AG08396 (cell line): ENCODE data around the gene KBTBD4.
"Not testable (repeated sequence)": the region's sequence is repeated elsewhere in the genome, so short reads cannot be mapped to it uniquely, and the experiment has no call there.

Experiments
- DNase-seq: peaks from one replicate; pipeline ENCODE4 v3.0.0; 2012; ENCODE audit warnings: low spot score, mixed read lengths

KBTBD4 gene

DNA sequence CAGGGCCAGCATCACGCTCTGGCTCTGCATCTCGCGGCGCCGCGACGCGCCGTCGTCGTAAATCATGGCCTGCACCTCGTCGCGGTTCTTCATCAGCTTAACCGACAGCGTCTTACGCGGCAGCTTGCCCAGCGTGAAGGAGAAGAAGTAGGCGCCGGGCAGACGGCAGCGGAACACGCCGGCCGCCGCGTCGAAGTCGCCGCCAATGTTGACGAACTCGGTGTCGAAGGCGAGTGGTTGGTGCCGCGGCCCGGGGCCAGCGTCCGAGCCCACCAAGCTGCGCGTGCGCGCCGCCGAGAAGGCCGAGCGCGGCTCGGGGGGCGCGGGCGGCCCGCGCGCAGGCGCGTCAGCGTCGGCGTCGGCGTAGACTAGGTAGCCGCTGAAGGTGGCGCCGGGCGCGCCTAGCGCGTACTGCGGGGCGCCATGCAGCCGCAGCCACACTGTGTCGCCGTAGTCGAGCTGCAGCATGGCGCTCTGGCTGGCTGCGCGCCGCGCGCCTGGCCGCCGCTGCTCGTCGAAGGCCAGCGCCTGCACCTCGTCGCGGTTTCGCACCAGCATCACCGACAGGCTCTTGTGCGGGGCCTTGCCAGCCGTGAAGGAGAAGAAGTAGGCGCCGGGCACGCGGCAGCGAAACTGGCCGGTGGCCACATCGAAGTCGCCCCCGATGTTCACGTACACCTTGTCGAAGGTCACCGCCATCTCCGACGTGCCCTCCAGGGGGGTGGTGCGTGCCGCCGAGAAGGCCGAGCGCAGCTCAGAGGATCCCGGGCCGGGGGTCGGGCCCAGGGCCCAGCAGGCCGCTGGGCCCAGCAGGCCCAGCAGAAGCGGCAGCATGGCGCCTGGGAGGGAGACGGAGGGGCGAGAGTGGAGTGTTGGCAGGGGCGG is 11.4 kb upstream of the KBTBD4 start:
- DNase-seq = no peak

DNA sequence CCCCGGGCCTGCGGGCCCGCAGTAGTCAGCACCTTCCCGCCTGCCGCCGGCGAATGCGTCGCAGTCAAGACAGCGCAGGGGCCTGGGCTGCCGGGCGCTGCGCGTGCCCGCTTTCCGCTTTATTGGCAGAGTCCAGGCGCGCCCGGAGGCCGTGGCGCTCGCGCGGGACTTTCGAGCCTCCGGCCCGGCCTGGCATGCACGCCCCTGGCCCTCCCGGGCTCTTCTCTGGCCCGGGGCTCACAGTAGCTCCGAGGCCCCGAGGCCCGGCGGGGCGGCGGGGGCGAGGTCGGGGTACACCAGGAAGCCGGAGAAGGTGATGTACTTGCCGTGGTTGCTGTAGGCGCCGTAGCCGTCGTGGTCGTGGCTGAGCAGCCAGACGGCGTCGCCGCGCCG is 10.8 kb upstream of the KBTBD4 start:
- DNase-seq = no peak

DNA sequence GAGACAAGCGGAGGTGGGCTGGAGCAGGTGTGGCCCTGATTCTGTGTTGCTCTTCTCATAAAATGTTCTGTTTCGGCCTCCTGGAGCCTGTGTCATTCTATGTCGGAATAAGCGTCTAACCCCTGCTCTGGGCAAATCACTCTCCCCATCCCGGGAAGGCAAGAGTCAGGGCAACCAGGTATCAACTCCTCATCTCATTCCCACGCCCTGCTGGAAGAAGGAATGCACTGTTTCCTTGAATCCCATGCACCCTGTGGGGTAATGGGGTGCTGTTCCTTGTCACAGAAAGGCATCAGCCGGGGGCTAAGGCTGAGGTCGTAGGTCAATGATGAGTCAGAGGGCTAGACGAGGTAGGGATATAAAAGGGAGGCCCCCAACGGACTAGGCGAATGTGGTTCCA is 10.3 kb upstream of the KBTBD4 start:
- no peak for DNase-seq

DNA sequence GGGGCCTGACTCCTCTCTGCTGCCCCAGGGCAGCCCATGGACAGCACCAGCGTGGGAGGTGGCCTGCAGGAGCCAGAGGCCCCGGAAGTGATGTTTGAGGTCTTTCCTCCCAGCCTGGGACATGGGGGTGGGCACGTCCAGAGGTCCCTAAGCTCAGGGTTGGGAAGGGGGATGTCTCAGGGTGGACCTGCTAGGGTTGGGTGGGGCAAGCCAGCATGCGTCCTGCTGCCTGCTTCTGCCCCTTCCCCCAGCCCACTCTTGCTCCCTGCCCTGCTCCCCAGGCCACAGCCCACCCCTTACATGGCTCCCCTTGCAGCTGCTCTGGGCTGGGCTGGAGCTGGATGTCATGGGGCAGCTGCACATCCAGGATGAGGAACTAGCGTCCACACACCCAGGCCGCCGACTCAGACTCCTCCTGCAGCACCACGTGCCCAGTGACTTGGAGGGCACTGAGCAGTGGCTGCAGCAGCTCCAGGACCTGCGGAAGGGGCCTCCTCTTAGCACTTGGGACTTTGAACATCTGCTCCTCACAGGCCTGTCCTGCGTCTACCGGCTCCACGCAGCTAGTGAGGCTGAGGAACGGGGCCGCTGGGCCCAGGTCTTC is 9.1 kb upstream of the KBTBD4 start:
- no peak for DNase-seq

DNA sequence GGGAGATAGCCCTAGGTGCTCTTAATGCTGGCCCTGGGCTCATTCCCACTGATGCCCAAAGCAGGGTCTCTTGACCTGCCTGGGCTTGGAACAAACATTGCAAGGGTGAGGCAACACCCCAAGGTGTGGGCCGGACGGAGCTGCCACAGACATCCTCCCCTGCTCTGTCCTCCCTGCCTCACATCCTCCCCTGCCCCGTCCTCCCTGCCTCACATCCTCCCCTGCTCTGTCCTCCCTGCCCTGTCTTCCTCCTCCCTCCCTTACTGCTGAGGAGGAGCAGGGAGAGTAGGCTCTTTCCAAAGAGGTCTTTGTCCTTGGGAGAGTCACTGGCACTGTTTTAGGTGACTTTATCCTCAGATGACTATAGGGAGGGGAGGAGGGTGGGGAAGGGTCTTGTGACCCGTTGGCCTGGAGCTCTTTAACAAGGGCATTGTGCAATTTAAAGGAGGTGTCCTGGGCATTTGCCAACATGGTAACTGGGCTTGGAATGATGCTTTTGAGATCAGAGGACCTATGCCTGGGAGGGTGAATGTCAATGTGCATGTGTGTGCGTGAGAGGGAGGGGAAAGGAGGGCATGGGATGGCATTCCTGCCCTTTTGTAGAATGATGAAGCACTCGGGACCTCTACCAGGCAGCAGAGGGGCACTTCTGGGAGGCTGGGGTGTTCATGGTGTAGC is 8.4 kb upstream of the KBTBD4 start:
- no peak for DNase-seq

GRCh38 chr11:47586098-47586855 is 7.5 kb upstream of the KBTBD4 start, which contains the start of gene FAM180B:
Gene FAM180B (plus strand): TSS chr11:47586678. CDS start chr11:47586769, 91 bp downstream.
- DNase-seq = no peak

DNA sequence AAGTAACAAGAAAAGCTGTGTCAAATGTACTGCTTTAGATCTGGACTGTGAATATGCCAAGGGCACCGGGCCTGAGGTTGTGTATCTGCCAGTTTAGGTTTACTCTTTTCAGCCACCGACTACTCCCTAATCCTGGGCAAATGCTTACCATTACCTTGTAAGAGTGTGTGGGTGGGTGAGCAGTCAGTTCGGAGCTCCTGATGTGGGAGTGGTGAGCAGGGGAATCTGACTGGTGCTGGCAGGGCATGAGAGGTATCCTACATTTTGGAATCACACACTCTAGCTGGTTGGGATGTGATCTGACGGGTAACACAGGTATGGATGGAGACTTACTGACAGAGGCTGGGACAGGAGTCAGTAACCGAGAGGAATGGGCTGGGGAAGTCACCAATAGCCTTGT is 5.1 kb upstream of the KBTBD4 start:
- no peak for DNase-seq

DNA sequence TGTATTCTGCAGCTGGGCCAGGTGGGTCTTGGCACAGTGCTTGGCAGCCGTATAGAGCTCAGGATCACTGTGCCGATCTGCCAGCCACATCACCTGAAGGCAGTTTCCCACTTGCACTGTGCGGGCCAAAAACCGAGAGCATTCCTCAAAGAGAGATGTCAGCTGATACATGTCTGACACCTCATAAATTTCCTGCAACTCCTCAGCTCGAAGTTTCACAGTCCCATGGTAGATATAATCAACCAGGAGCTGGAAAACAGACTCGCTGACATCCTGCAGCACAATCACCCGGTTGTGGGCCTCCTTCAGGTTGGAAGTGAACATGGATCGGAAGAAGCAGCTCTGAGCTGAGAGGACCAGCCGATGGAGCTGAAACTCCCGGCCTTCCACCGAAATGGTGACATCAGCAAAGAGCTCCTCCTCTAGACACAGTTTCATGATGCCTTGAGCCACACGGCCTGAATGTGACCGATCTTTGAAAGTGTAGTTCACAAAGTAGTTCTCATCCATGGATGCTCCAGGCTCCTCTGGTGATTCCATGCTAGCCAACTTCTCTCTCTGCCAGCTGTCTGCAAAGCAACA is 1.2 kb downstream of the KBTBD4 start:
- DNase-seq = no peak

DNA sequence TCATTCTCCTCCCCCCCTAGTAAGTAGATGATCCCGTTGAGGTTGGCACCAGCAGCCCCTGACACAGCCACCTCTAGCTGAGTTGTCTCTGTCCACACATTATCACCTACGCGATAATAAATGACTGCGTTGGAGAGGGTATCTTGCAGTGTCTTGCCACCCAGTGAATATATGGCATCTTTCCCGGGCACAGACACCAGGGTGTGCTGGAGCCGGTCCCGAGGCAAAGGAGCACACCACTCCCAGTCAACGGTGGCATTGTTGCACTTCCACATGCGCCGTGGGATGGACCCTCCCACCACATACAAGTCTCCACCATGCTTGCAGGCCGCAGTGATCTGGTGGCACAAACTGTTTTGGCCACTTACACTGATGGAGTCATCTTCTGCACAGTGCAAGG is 5.4 kb downstream of the KBTBD4 start:
- DNase-seq = no peak

DNA sequence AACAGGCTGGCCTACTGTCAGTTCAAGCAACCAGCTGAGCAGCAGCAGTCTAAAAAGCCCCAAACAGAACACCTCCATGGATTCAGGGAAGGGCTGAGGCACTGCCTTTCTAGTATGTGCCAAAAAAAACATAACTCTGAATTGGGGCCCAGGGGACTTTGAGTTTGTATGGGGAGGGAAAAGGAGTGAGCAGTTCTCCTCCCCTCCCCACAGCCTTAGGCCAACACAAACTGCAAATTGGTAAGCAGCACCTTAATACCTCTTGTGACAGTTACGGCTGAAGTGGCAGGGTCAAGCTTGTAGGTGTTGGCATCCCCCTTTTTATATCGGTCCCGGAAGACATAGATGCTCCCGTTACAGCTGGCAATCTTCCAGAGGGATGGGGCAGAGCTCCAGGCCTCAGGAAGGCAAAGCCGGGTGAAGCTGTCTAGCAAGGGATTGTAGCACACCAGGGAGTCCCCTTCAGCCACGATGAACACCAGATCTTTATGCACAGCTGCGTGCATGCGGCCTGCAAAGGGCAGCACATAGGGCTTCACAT is 6.0 kb downstream of the KBTBD4 start:
- DNase-seq = no peak

GRCh38 chr11:47571895-47572294 is 6.9 kb downstream of the KBTBD4 start:
- DNase-seq = peak; percentile 77

- no peak for DNase-seq
Measured at GRCh38 chr11:47571357-47571729, 7.4 kb downstream of the KBTBD4 start.

GRCh38 chr11:47570651-47571356 is 8.0 kb downstream of the KBTBD4 start:
- DNase-seq = no peak

- DNase-seq = no peak
Measured at GRCh38 chr11:47569646-47570045, 9.1 kb downstream of the KBTBD4 start.

DNA sequence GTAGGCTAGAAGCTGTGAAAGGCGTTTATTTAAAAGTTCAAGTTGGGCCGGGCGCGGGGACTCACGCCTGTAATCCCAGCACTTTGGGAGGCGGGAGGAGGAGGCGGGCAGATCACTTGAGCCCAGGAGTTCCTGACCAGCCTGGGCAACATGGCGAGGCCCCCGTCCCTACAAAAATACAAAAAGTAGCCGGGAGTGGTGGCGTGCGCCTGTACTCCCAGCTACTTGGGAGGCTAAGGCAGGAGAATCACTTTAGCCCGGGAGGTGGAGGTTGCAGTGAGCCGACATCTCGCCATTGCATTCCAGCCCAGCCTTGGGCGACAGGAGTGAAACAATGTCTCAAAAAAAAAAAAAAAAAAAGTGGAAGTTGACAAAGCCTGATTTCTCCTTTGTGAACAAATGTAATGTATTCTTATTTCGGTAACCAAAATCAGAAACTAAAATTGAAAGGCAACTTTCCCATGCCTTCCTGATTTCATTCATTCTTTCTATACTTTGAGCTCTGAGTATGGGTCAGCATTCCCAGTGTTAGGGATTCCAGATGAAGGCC is 12.5 kb downstream of the KBTBD4 start:
- DNase-seq = no peak

GRCh38 chr11:47565340-47566148 is 13.2 kb downstream of the KBTBD4 start, which contains the start of gene PTPMT1:
Gene PTPMT1 (plus strand): TSS chr11:47565599. CDS start chr11:47565623, 24 bp downstream.
- DNase-seq = peak; percentile 90

- peak; percentile 2 for DNase-seq
Measured at GRCh38 chr11:47564933-47565339, 13.8 kb downstream of the KBTBD4 start.

- DNase-seq = not testable (repeated sequence)
Measured at GRCh38 chr11:47564366-47564765, 14.4 kb downstream of the KBTBD4 start.

DNA sequence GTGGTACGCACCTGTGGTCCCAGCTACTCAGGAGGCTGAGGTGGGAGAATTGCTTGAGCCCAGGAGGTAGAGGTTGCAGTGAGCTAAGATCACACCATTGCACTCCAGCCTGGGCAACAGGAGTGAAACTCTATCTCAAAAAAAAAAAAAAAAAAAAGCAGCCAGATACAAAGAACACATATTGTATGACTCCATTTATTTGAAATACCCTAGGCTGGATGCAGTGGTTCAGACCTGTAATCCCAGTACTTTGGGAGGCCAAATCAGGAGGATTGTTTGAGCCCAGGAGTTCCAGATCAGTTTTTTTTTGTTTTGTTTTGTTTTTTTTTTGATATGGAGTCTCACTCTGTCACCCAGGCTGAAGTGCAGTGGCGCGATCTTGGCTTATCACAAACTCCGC is 16.4 kb downstream of the KBTBD4 start:
- DNase-seq = not testable (repeated sequence)

DNA sequence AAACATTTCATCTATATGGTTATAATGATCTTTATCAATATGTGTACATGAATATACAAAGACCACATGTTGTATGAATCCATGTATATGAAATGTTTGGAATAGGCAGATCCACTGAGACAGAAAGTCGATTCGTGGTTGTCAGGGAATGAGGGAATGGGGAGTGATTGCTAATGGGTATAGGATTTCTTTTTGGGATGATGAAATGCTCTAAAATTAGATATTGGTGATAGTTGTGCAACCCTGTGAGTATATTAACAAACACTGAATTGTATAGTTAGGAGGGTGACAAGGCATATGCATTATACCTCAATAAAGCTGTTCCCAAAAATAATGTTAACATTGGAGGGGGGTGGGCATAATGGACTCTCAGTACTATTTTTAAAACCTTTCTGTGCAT is 18.3 kb downstream of the KBTBD4 start:
- no peak for DNase-seq
